HepG2 (cell line): ENCODE measurements around the gene CSNK1D. TPM values are rescaled to one million over a fixed set of nuclear protein-coding genes. Genes with fewer than 3 reads are reported as not detected.
A peak's percentile ranks its signal among the peaks of the same experiment; 100 is the strongest.

ENCODE experiments used
- AKNA ChIP-seq: sonication (generic); formaldehyde crosslinking; IDR thresholded peaks from 2 replicates; pipeline ENCODE4 v1.4.0; 2020; ENCODE audit warnings: missing genetic modification reagents, borderline replicate concordance
- ARNTL ChIP-seq: sonication (generic); formaldehyde crosslinking; IDR thresholded peaks from 2 replicates; pipeline ENCODE4 v1.4.0; 2020; ENCODE audit warnings: mild to moderate bottlenecking, missing genetic modification reagents
- FOXP4 ChIP-seq: sonication (generic); formaldehyde crosslinking; IDR thresholded peaks from 2 replicates; pipeline ENCODE4 v1.4.0; 2020; ENCODE audit warnings: missing genetic modification reagents
- HMGA1 ChIP-seq: sonication (generic); formaldehyde crosslinking; conservative IDR thresholded peaks from 2 replicates; pipeline ENCODE4 v1.4.0; 2020; ENCODE audit warnings: missing genetic modification reagents
- SP2 ChIP-seq: sonication (generic); formaldehyde crosslinking; IDR thresholded peaks from 2 replicates; pipeline ENCODE4 v1.5.1; 2020; ENCODE audit warnings: mild to moderate bottlenecking, missing genetic modification reagents
- SRSF9 ChIP-seq: fragments of 200-400 bp; formaldehyde crosslinking; IDR thresholded peaks from 2 replicates; pipeline ENCODE4 v1.6.1; 2018; ENCODE audit warnings: borderline replicate concordance, mild to moderate bottlenecking, low read depth, low read length; ENCODE audit not compliant: insufficient read depth, poor library complexity, severe bottlenecking
- ZBTB10 ChIP-seq: sonication (generic); formaldehyde crosslinking; IDR thresholded peaks from 2 replicates; pipeline ENCODE4 v1.4.0; 2020; ENCODE audit warnings: missing genetic modification reagents, borderline replicate concordance
- ZFAT ChIP-seq: sonication (generic); formaldehyde crosslinking; conservative IDR thresholded peaks from 2 replicates; pipeline ENCODE4 v1.8.1; 2023; ENCODE audit warnings: missing genetic modification reagents, inconsistent platforms
- ZNF136 ChIP-seq: sonication (generic); formaldehyde crosslinking; IDR thresholded peaks from 2 replicates; pipeline ENCODE4 v1.8.1; 2022; ENCODE audit warnings: low read depth, mild to moderate bottlenecking, moderate library complexity, missing genetic modification reagents
- ZNF232 ChIP-seq: sonication (generic); formaldehyde crosslinking; IDR thresholded peaks from 2 replicates; pipeline ENCODE4 v1.4.0; 2020; ENCODE audit warnings: missing genetic modification reagents, borderline replicate concordance
- ZNF558 ChIP-seq: sonication (generic); formaldehyde crosslinking; IDR thresholded peaks from 2 replicates; pipeline ENCODE4 v1.9.0; 2022; ENCODE audit warnings: mild to moderate bottlenecking, missing genetic modification reagents, borderline replicate concordance
- ZNF576 ChIP-seq: sonication (generic); formaldehyde crosslinking; IDR thresholded peaks from 2 replicates; pipeline ENCODE4 v1.4.0; 2020; ENCODE audit warnings: mild to moderate bottlenecking, missing genetic modification reagents
- ZNF589 ChIP-seq: sonication (generic); formaldehyde crosslinking; conservative IDR thresholded peaks from 2 replicates; pipeline ENCODE4 v1.8.0; 2022; ENCODE audit warnings: mild to moderate bottlenecking, moderate library complexity, missing genetic modification reagents
- ZNF775 ChIP-seq: sonication (generic); formaldehyde crosslinking; IDR thresholded peaks from 2 replicates; pipeline ENCODE4 v1.4.0; 2020; ENCODE audit warnings: missing genetic modification reagents, mild to moderate bottlenecking, moderate library complexity, borderline replicate concordance
- polyA plus RNA-seq, 8 experiments: library from polyadenylated mRNA; depleted of rRNA in 3 of 8; stranded (reverse) in 7 of 8; unstranded in 1 of 8; fragments of >200 nt; fragmentation: Illumina TruSeq in 4 of 8; extraction: Trizol in 4 of 8; gene quantifications; 2 replicates each; pipeline versions ENCODE4 v1.2.1 to v1.2.3, GENCODE V29; 2011 to 2016; ENCODE audit warnings: low read depth in 4 of 8, missing spikeins in 1 of 8, mixed read lengths in 1 of 8; ENCODE audit not compliant: insufficient read depth in 1 of 8
- total RNA-seq, 5 experiments: library from RNA; depleted of rRNA; stranded (reverse); fragments of >200 nt; fragmentation: Illumina TruSeq; extraction: Trizol; gene quantifications; 2 replicates each; pipeline ENCODE4 v1.2.3, GENCODE V29; 2016; ENCODE audit warnings: low read depth in 1 of 5
- TF ChIP-seq, protein P1 (sequence below): sonication (generic); formaldehyde crosslinking; IDR thresholded peaks from 2 replicates; pipeline ENCODE4 v1.8.1; 2023; ENCODE audit warnings: missing genetic modification reagents, mild to moderate bottlenecking, borderline replicate concordance
- TF ChIP-seq, protein P2 (sequence below): sonication (generic); formaldehyde crosslinking; IDR thresholded peaks from 2 replicates; pipeline ENCODE4 v1.4.0; 2020; ENCODE audit warnings: mild to moderate bottlenecking, missing genetic modification reagents

Gene CSNK1D
- total and polyA plus RNA-seq, 2 of the 13 experiments (the other 11 are each of a cell fraction or from before 2014, with no cell fraction given), result 31.5 to 128 TPM

GRCh38 chr17:82228842-82229697 is 44.4 kb downstream of the CSNK1D start, which contains the start of gene SLC16A3 (continued):
- no peak for TF ChIP-seq AKNA (CRISPR knock-in tag)
- TF ChIP-seq ZNF775, result no peak
- TF ChIP-seq HMGA1 (CRISPR knock-in tag), result no peak
- TF ChIP-seq ARNTL (CRISPR knock-in tag), result no peak; the same call in 1 of the 2 replicates
- TF ChIP-seq, protein P1, sequence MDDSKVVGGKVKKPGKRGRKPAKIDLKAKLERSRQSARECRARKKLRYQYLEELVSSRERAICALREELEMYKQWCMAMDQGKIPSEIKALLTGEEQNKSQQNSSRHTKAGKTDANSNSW (CRISPR knock-in tag), result no peak
- 0 out of 2 replicates have a peak, but pooled peaks have one; percentile 54 for TF ChIP-seq ZNF136 (CRISPR knock-in tag)
- no peak; the same call in none of the 2 replicates for TF ChIP-seq FOXP4 (CRISPR knock-in tag)
- no peak for TF ChIP-seq ZNF558 (CRISPR knock-in tag)
- no peak for TF ChIP-seq ZNF576 (CRISPR knock-in tag)
- no peak for TF ChIP-seq ZFAT (CRISPR knock-in tag)
- no peak; the same call in 1 of the 2 replicates for TF ChIP-seq ZBTB10 (CRISPR knock-in tag)
- TF ChIP-seq, protein P2, sequence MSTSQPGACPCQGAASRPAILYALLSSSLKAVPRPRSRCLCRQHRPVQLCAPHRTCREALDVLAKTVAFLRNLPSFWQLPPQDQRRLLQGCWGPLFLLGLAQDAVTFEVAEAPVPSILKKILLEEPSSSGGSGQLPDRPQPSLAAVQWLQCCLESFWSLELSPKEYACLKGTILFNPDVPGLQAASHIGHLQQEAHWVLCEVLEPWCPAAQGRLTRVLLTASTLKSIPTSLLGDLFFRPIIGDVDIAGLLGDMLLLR (CRISPR knock-in tag), result no peak
- no peak for TF ChIP-seq SRSF9
- no peak; the same call in 1 of the 2 replicates for TF ChIP-seq ZNF589 (CRISPR knock-in tag)
- no peak for TF ChIP-seq SP2 (CRISPR knock-in tag)
- TF ChIP-seq ZNF232 (CRISPR knock-in tag), result no peak
